NCI-H2107 treated with DMSO at 0.1 percent for 48 hours (cell line): ENCODE data around the gene SELPLG.
"Not testable (repeated sequence)": the region's sequence is repeated elsewhere in the genome, so short reads cannot be mapped to it uniquely, and the experiment has no call there.

ENCODE experiments used
- DNase-seq: peaks from one replicate; lab custom pipeline; 2025; ENCODE audit not compliant: unreplicated experiment; lab: John Stamatoyannopoulos, UW

The SELPLG gene

DNA sequence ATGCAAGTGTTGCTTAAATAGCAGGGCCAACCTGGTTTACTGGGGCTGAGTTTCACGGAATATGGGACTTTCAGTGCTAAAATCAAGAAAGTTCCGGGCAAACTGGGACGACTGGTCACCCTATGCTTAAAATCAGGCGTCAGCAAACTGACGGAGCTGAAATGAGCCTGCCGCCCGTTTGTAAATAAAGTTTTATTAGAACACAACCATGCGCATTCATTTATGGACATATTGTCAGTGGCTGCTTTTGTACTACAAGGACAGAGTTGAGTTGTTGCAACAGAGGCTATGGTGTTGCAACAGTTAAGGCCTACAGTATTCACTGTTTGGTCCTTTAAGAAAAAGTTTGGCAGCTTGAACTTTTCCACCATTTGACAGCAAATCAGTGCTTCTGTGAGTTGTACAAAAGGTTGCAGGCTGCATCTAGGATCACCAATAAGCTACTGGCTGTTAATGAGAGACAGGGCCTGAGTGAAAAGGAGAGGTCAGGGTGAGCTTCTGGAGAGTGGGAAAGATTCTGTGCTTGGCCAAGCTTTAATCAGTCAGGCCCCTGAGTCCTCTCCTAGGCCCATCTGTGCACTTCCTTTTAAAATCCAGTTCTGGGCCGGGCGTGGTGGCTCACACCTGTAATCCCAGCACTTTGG lies 13.3 kb downstream of the SELPLG start:
- no peak for DNase-seq

DNA sequence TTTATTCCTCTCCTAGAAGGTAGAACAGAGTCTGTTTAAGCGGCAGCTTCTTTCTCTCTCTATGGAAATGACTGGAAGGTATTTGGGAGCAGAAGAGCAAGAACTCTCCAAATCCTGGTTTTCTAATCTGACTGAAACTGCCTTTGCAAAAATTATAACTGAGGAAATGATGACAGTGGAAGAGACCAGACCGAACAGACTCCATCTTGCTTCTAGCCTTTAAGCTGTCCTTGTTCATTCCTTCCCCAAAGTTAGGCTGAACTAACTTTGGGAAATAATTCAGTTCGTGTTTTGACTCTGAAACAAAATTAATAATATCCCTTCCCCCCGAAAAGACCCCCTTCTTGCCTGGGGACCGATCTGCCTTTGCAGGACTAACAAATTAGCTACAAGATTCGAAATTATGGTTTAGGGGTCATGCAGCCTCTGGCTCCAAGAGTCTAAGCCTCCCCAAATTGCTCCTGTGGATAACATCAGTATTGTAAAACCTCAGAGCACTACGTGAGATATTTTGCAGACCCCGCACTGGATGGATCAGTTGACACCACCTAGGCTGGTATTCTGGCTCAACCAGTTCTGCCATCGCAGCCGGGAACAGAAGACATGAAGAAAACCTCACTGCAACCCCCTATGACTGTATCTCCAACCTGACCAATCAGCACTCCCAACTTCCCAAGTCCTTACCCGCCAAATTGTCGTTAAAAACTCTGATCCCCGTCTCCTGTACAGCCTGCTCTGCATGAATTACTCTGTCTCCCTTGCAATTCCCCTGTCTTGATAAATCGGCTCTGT lies 14.1 kb downstream of the SELPLG start:
- DNase-seq = no peak

DNA sequence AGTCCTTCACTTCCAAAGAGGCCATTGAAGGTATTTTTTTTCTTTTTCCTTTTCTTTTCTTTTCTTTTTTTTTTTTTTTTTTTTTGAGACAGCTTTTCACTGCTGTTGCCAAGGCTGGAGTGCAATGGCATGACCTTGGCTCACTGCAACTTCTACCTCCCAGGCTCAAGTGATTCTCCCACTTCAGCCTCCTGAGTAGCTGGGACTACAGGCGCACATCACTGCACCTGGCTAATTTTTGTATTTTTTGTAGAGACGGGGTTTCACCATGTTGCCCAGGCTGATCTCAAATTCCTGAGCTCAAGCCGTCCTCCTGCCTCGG lies 14.8 kb downstream of the SELPLG start:
- DNase-seq = not testable (repeated sequence)

DNA sequence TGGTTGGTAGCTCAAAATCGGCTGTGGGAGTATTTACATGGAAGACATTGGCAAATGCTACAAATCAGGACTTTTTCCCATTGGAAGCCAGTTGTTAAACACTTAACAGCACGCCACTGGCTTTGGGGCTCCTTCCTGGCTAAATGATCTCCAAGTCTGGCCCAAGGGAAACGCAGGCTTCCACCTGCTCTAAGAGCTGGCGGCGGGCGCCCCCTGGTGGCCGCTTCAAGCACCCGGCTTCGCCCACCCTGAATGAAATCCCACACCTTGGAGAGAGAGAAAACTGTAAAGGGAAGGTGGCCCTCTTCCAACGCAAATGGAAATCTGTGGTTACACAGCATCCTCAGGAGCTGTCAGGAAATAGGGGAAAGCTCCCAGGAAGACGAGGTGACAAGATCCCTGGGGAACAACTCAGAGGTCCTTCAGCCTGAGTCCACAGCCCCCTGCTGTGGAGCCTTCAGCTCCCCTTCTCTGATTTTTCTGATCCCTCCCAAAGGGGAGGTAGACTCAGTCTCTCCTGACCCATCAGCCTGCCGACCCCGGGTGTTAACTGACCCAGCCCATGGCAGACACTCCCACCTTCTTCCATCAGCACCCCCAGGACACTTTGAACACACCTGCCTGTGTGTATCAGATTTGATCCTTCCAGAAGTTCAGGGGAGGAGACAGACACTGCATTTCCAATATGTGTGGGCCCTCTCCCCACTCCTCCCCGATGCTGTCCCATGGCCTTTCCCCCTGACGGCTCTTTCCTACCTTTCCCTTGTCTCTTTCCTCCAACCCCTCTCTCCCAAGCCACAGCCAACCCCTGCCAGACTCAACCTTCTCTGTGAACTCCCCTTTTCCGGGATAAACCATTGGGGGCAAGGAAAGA lies 15.4 kb downstream of the SELPLG start:
- peak; percentile 89 for DNase-seq

DNA sequence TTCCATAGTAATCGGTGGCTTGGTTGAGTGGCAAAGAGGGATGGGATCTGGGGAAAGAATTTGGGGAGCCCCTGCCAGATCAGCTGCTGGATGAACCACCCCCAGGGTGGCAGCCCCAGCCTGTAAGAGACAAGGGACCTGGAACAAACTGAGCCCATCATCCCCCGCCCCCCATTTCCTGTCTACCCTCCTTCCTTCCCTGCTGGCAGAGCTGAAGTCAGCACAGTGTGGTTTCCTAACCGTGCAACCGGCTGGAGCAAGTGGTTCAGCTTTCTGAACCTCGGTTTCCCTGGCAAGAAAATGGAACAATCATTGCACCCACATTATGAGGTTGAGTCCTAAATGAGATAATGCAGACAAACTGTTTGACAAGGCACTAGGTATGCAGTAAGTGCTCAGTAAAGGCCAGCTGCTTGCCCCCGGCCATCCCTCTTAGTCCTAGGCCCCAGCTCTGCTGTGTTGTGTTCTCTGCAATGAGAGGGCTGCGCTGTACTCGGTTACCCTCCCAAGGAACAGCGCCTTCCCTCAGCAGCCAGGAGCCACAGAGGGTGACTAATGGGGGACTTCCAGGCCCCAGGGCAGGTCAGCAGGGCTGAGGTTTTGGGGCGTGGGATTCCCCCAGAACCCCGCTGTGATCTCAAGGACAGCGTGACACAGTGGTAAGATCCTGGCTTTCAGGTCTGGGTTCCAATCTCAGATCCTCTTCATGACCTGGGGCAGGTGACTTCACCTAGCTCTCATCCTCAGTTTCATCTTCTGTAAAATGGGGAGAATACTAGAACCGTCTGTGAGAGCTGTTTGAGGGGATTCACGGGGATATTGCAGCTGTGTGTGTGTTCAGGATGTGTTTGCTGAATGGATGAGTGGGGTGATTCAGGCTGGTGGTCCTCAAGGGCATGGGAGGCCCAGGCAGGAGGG lies 16.5 kb downstream of the SELPLG start:
- no peak for DNase-seq

DNA sequence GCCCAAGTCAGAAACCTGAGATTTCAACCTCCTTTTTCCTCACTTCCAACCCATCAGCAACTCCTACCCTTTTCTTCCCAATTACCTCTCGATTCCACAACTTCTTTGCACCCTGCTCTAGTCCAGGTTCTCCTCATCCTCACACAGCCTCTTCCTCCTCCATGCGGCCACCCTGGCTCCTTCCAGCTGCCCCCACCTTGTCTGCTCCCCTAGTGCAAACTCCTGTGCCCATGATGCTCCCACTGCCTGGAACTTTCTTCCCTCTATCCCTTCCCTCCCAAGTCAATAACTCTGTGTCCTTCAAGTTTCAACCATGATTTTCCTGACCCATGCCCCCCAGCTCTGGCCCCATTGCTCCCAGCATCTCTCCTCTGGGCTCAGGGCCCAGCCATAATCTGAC lies 17.3 kb downstream of the SELPLG start:
- no peak for DNase-seq

DNA sequence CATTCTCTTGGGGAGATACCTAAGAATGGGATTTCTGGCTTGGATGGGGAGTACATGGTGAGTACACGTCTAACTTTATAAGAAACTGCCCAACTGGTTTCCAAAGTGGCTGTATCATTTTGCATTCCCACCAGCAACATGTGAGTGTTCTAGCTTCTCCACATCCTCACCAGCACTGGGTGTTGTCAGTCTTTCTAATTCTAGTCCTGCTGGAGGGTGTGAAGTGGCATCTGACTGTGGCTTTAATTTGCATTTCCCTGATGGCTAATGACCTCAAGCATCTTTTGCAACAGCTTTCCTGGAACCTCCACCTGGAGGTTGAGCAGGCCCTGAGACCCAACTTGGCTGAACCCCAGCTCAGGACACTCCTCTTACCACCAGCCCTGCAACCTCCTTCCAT lies 17.8 kb downstream of the SELPLG start:
- DNase-seq = no peak

DNA sequence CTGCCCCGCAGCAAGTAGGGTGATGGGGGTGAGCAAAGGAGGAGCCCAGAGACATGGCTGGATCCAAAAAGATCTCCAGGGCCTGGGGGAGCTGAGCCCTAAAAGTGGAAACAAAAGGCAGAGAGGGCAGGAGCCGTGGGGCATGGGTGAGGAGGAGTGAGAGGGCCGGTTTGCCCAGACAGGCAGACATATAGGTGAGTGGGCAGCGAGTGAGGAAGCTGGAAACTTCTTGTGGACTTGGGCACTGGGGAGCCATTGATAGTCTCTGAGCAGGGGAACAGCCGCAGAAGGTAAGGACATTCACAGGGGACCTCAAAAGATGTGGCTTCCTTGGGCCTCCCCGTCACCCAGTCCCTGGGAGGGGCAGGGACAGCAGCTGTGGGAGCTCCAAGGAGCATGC lies 19.1 kb downstream of the SELPLG start:
- DNase-seq = no peak

DNA sequence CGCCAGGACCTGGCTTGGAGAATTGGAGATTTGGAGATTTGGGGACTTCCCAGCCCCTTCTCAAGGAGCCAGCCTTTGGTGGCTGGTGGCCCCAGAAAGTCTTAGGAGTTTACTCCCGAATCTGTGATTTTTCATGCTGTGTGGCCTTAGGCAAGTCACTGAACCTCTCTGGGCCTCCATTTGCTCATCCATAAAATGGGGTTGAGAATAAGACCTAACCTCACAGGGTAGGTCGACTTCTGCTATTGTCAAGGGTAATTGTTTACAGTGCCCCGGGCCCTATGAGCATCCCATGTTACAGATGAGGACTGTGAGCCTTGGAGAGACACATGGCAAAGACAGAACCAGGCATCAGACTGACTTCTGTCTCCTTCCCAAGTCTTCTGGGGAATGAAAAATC lies 19.7 kb downstream of the SELPLG start:
- DNase-seq = no peak

DNA sequence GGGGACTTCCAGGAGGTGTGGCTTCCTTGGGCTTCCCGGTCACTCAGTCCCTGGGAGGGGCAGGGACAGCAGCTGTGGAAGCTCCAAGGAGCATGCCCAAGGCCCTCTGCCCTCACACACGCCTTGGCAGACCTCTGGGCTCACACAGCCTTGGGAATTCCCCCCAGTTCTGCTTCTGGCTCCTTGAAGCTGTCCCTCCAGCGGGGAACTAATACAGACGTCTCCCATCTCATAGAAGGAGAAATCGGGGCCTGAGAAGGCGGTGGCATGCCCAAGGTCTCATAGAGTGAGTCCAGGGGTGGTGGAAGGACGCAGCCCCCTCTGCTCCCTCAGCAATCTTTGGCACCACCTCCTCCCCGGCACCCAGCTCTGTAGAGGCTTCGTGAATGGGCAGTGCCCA lies 20.1 kb downstream of the SELPLG start:
- DNase-seq = no peak

DNA sequence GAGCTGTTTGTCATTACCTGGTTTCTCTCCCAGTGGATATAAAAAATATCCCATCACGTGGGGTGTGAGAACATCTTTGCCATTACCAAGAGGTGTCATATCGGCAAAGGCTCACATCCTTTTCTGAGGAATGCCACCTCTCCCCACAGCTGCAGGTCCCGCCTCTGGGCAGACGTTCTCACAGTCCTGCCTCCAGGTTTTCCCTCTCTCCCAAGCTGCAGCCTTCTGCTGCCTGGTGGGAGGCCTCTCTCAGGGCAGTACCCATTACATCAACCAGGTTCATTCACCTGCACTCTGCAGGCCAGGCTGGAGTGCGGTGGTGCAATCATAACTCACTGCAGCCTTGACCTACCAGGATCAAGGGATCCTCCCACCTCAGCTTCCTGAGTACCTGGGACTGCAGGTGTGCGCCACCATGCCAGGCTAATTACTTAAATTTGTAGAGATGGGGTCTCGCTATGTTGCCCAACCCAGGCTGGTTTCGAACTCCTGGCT lies 20.9 kb downstream of the SELPLG start:
- DNase-seq = peak; percentile 53

DNA sequence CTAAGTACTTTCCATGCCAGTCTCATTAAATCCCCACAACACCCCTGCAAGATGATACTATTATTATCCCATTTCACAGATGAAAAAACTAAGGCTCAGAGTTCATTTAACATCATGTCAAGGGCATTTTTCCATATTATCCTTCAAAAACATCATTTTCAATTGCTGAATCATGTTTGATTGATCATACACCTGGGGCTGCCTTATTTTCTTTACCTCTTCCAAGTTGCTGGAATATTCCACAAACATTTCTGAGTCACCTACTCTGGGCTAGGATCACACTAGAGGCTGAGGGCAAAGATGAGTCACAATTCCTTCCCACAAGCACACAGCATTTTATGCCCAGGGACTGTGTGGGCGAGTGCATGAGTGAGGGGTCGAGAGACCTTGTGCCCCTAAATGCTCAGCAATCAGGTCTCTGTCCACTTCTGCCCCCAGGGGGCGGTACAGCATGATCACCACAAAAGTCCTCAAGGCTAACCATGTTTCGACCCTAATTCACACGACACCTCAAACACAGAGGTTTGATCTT lies 21.7 kb downstream of the SELPLG start:
- DNase-seq = no peak

DNA sequence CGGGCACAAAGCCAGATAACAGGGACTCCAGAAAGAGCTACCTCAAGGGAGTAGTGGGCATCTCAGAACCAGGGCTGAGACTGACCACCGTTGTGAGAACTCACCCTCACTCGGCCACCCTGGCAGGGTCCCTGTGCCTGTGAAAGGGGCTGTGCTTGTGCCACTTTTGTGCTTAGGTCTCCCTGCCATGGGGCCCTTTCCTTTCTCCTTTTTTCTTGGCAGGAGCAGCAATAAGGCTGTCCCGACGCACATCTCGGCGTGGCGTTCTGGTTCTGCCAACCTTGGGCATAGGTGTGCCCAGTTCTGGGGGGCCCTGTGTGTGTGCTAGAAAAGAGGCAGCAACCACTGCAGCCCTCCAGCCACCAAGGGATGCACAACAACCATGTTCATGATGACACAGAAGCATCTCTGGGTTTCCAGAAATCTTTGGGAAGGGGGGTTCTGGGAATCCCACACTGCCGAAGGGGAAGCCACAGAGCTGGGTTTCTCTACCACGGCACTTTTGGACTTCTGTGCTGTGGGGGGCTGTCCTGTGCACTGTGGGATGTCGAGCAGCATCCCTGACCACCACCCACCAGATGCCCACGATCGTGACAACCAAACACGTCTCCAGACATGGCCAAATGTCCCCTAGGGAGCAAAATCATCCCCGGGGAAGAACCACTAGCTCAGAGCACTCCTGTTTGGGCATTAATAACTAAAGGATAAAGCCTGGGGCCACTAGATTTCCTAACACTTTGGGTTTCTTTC lies 22.7 kb downstream of the SELPLG start:
- DNase-seq = no peak

DNA sequence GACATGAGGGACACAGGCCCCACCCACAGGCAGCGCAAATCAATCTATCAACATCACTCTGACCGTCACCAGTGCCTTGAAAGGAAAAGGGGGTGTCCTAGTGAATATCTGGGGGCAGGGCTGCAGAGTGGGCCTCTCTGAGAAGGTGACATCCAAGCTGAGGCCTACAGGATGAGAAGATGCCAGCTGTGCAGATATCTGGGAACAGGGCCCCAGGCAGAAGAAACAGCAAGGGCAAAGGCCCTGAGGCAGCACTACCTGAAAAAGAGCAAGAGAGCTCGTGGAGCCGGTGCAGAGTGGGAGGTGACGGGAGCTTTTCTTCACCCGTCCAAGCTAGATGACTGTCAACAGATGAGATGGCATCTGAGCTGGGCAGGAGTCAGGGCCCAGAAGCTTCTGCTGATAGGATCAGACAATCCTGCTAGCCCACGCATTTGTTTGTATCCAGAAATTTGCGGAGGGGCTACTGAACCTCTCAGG lies 23.3 kb downstream of the SELPLG start:
- DNase-seq = no peak

DNA sequence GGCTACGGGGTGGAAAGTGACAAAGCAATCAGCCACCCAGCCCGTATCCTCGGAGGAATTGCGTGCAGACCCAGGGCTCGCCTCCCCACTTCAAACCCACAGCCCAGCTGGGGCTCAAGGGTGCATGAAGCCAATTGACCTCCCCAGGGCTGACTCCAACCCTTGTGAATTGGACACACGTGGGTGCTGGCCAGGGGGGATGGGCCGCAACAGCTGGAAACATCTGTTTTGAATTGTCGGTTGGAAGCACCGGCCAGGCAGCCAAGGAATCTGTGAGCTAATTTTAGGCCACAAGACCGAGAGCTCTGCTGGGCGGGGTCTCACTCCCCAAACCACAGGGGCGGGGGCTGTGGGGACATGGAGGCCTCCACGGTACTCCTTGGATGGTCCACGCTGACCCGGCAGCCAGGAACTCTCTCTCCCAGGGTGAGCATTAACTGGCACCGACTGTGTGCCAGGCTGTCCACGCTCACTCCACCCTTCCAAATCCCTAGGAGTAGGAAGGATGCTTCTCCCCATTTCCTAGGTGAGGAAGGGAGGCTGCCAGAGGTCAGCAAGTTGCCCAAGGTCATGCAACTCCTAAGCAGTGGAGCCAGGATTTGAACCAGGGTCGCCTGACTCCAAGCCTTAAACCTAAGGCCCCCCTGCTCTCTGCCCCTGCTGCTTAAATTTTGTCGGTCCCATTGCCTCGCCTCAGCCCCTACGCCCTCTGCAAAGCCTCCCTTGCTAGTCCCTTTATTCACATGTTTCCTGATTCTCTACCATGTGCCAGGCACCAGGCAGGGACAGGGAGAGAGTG lies 24.0 kb downstream of the SELPLG start:
- DNase-seq = no peak

DNA sequence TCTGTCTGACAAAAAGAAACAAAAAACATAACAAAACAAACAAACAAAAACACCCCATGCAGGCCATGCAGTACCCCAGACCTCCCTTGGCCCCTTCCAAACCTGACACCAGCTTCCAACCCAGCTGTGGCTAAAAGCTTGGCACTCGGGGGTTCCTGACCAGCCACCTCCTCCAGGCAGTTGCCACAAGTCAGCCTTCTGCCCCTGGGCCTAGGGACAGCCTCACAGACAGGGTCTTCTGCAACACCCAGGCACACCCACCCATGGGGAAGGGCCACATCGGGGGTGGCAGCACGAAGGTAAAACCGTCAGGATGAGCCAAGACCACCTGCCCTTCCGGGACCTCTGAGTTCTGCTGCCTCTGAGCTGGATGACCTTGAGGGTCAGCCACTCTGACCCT lies 25.1 kb downstream of the SELPLG start:
- no peak for DNase-seq

DNA sequence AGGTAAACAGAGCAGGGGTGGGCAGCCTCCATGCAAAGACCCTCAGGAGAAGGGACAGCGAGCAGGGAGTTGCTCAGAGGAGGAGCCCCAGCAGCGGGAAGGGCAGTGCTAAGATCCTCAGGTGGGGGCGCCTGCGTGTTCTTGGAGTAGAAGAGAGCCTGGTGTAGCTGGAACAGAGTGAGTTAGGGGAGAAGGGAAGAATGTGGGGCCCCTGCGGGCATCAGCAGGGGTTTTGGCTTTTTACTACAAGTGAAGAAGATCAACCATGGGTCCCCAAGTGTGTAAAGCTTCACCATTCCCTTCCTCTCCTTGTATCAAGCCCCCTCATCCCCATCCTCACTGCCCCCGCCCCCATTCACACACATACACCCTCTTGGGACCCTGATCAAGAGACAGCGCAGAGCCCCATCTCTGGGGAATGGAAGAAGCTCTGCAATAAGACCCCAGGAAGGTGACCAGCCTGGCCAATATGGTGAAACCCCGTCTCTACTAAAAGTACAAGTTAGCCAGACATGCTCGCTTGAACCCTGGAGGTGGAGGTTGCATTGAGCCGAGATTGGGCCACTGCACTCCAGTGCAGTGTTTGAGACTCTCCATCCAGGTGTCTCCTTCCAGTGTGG lies 25.6 kb downstream of the SELPLG start:
- DNase-seq = no peak

DNA sequence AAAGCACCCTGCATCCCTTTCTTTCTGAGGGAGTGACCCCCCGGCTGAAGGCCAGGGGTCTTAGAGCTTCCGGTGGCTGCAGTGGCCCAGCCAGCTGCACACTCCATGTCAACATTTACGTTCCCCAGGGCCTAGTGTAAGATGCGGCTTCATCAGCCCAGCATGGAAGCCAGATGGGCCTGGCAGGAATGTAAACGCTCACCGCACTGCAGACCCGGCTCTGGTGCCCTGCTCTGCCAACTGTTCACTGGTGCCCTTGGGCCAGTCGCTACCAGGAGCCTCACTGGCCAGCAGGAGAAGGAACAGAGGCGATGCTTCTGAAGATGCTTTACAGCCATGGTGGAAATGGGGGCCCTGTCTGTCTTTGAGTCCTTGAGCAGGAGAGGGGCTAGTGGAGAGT lies 27.2 kb downstream of the SELPLG start:
- no peak for DNase-seq
